HCT116 (cell line): ENCODE data around the gene OTOG. TPM values are rescaled to one million over a fixed set of nuclear protein-coding genes. Genes with fewer than 3 reads are reported as not detected.

Source experiments
- ATAC-seq: fragments of 200-7000 bp; cut with Tn5 transposase; 2 replicates; pipeline ENCODE4 v1.9.1; 2020; ENCODE audit warnings: mild to moderate bottlenecking, moderate library complexity
- BruUV-seq: library from RNA; stranded (reverse); fragments of 400-500 nt; replicated peaks from 2 replicates; lab custom pipeline; 2021; lab: Mats Ljungman, UMichigan
- CTCF ChIA-PET: fragments of 300-600 bp; sonication (Branson Sonifier 250); formaldehyde crosslinking; loops from one replicate; lab custom pipeline; 2021; ENCODE audit warnings: antibody characterized with exemption; lab: Charles Lee
- POLR2A ChIA-PET: fragments of 300-600, 350-600 bp; sonication (Branson Sonifier 250); formaldehyde crosslinking; loops from one replicate; lab custom pipeline; 2021; ENCODE audit warnings: antibody characterized with exemption; lab: Charles Lee
- RAD21 ChIA-PET, 2 experiments: fragments of 300-600 bp; sonication (Branson Sonifier 250); formaldehyde crosslinking; loops; one replicate each; lab custom pipeline; 2023; ENCODE audit warnings: low total read pairs in 2 of 2; ENCODE audit not compliant: uncharacterized antibody in 2 of 2, unreplicated experiment in 2 of 2, low non-redundant PET in 1 of 2; lab: Charles Lee
- DNase-seq: peaks from one replicate; pipeline ENCODE4 v3.0.0-alpha.2; 2010; ENCODE audit warnings: low read depth, low spot score
- H2AFZ ChIP-seq: fragments of 200-600 bp; shearing (Covaris generic), sonication (generic); 2 replicates; pipeline ENCODE4 v1.6.1; 2017; ENCODE audit warnings: low read depth, mixed run types, mixed read lengths, antibody characterized with exemption, low read length; ENCODE audit not compliant: poor library complexity, severe bottlenecking
- H3K27ac ChIP-seq: 2 replicates; pipeline ENCODE4 v1.5.1; 2012; ENCODE audit warnings: low read depth, low read length
- H3K27me3 ChIP-seq: fragments of 200-600 bp; sonication (generic); 2 replicates; pipeline ENCODE4 v1.6.1; 2016; ENCODE audit warnings: mixed run types, low read length, mixed read lengths; ENCODE audit not compliant: insufficient read depth
- H3K36me3 ChIP-seq, 2 experiments: fragments of 200-500 bp in 1 of 2; fragments of 200-600 bp in 1 of 2; sonication (Bioruptor generic) in 1 of 2; sonication (generic) in 1 of 2; 2 replicates each; pipeline versions ENCODE4 v1.5.1 to v1.6.1; 2014 to 2016; ENCODE audit warnings: low read length in 2 of 2, inconsistent platforms in 1 of 2, mixed read lengths in 1 of 2, mixed run types in 1 of 2; ENCODE audit not compliant: insufficient read depth in 2 of 2, control insufficient read depth in 1 of 2
- H3K4me1 ChIP-seq, 2 experiments: fragments of 200-600 bp in 1 of 2; sonication (generic) in 1 of 2; 2 replicates each; pipeline versions ENCODE4 v1.5.1 to v1.6.1; 2012 to 2017; ENCODE audit warnings: low read length in 2 of 2, inconsistent platforms in 1 of 2, mild to moderate bottlenecking in 1 of 2, mixed read lengths in 1 of 2, mixed run types in 1 of 2, moderate library complexity in 1 of 2; ENCODE audit not compliant: insufficient read depth in 2 of 2, control insufficient read depth in 1 of 2
- H3K4me2 ChIP-seq: fragments of 200-600 bp; sonication (generic); 2 replicates; pipeline ENCODE4 v1.6.1; 2017; ENCODE audit warnings: mixed run types, low read length, mixed read lengths
- H3K4me3 ChIP-seq, 2 experiments: fragments of 200-600 bp in 1 of 2; sonication (generic) in 1 of 2; replicated peaks in 1 of 2; 2 replicates each; pipeline ENCODE4 v1.5.1; 2011 to 2016; ENCODE audit warnings: low read length in 2 of 2, control low read depth in 1 of 2, low read depth in 1 of 2, mild to moderate bottlenecking in 1 of 2, mixed read lengths in 1 of 2, mixed run types in 1 of 2
- H3K79me2 ChIP-seq: fragments of 200-600 bp; sonication (generic); 2 replicates; pipeline ENCODE4 v1.6.1; 2017; ENCODE audit warnings: mild to moderate bottlenecking, mixed run types, low read length, moderate library complexity, mixed read lengths; ENCODE audit not compliant: insufficient read depth
- H3K9ac ChIP-seq: fragments of 200-600 bp; sonication (generic); 2 replicates; pipeline ENCODE4 v1.6.1; 2016; ENCODE audit warnings: low read length, mixed read lengths
- H3K9me2 ChIP-seq: fragments of 200-600 bp; sonication (generic), shearing (Covaris generic); 2 replicates; pipeline ENCODE4 v1.6.1; 2017; ENCODE audit warnings: mixed run types, mild to moderate bottlenecking, moderate library complexity; ENCODE audit not compliant: insufficient read depth
- H3K9me3 ChIP-seq, 2 experiments: fragments of 200-500 bp in 1 of 2; fragments of 200-600 bp in 1 of 2; sonication (Bioruptor generic) in 1 of 2; sonication (generic) in 1 of 2; 2 replicates each; pipeline ENCODE4 v1.6.1; 2014 to 2017; ENCODE audit warnings: low read length in 2 of 2, mixed read lengths in 2 of 2, inconsistent platforms in 1 of 2, low read depth in 1 of 2, mild to moderate bottlenecking in 1 of 2, mixed run types in 1 of 2, moderate library complexity in 1 of 2; ENCODE audit not compliant: control insufficient read depth in 1 of 2, insufficient read depth in 1 of 2
- H4K20me1 ChIP-seq: fragments of 200-600 bp; sonication (generic), shearing (Covaris generic); 2 replicates; pipeline ENCODE4 v1.6.1; 2017; ENCODE audit warnings: mixed run types, mild to moderate bottlenecking, moderate library complexity; ENCODE audit not compliant: insufficient read depth
- ATF3 ChIP-seq: IDR thresholded peaks from 2 replicates; pipeline ENCODE4 v1.6.1; 2012
- CBX3 ChIP-seq: IDR thresholded peaks from 2 replicates; pipeline ENCODE4 v1.6.1; 2012; ENCODE audit warnings: low read depth
- CEBPB ChIP-seq: IDR thresholded peaks from 2 replicates; pipeline ENCODE4 v1.6.1; 2012; ENCODE audit warnings: low read depth
- CTCF ChIP-seq, 3 experiments: fragments of 200-600 bp in 1 of 3; sonication (generic) in 1 of 3; IDR thresholded peaks in 2 of 3; conservative IDR thresholded peaks in 1 of 3; 2 replicates each; pipeline ENCODE4 v1.5.1; 2012 to 2017; ENCODE audit warnings: low read depth in 2 of 3, low read length in 2 of 3, antibody characterized with exemption in 1 of 3, borderline replicate concordance in 1 of 3, control low read depth in 1 of 3, mild to moderate bottlenecking in 1 of 3, mixed read lengths in 1 of 3, mixed run types in 1 of 3, moderate library complexity in 1 of 3; ENCODE audit not compliant: insufficient read depth in 1 of 3
- EZH2phosphoT487 ChIP-seq: fragments of 200-600 bp; IDR thresholded peaks from 2 replicates; pipeline ENCODE4 v1.6.1; 2018; ENCODE audit warnings: antibody characterized with exemption, borderline replicate concordance
- FOSL1 ChIP-seq: IDR thresholded peaks from 2 replicates; pipeline ENCODE4 v1.6.1; 2012; ENCODE audit warnings: low read depth
- JUND ChIP-seq: IDR thresholded peaks from 2 replicates; pipeline ENCODE4 v1.6.1; 2012
- POLR2A ChIP-seq: IDR thresholded peaks from 2 replicates; pipeline ENCODE4 v1.7.0; 2011; ENCODE audit warnings: borderline replicate concordance; ENCODE audit not compliant: insufficient read depth, insufficient read length; ENCODE audit errors: extremely low read depth
- RAD21 ChIP-seq: IDR thresholded peaks from 2 replicates; pipeline ENCODE4 v1.6.1; 2012; ENCODE audit warnings: low read depth, mild to moderate bottlenecking
- REST ChIP-seq: IDR thresholded peaks from 2 replicates; pipeline ENCODE4 v1.6.1; 2012; ENCODE audit warnings: low read depth
- SIN3A ChIP-seq: IDR thresholded peaks from 2 replicates; pipeline ENCODE4 v1.6.1; 2012; ENCODE audit warnings: low read depth
- SP1 ChIP-seq: IDR thresholded peaks from 2 replicates; pipeline ENCODE4 v1.6.1; 2012; ENCODE audit warnings: low read depth
- TCF7L2 ChIP-seq: IDR thresholded peaks from 2 replicates; pipeline ENCODE4 v1.7.0; 2011; ENCODE audit warnings: borderline replicate concordance, inconsistent platforms; ENCODE audit not compliant: insufficient read depth, insufficient read length; ENCODE audit errors: extremely low read depth
- YY1 ChIP-seq: IDR thresholded peaks from 2 replicates; pipeline ENCODE4 v1.6.1; 2011; ENCODE audit warnings: low read length, low read depth, moderate library complexity, mild to moderate bottlenecking; ENCODE audit not compliant: insufficient replicate concordance; ENCODE audit errors: extremely low read depth
- ZBTB33 ChIP-seq: IDR thresholded peaks from 2 replicates; pipeline ENCODE4 v1.6.1; 2011; ENCODE audit warnings: mild to moderate bottlenecking, low read length, moderate library complexity; ENCODE audit not compliant: insufficient replicate concordance; ENCODE audit errors: extremely low read depth
- ZFX ChIP-seq: fragments of 450-650 bp; IDR thresholded peaks from 2 replicates; pipeline ENCODE4 v1.6.1; 2017
- intact Hi-C: fragments of 100-400 bp; cut with micrococcal nuclease; formaldehyde crosslinking; loops from 2 replicates; pipeline ENCODE4 v1.10.0; 2022
- total RNA-seq: library from RNA; stranded (reverse); gene quantifications from one replicate; pipeline ENCODE4 v1.2.1, GENCODE V29; 2021; ENCODE audit not compliant: unreplicated experiment

The OTOG gene
- total RNA-seq, 1 experiment from 2014 or later = 0.07 TPM

- POLR2A ChIA-PET = no interaction called here
- RAD21 ChIA-PET = no interaction called here
These were observed 28.7 kb downstream of the OTOG start for GRCh38 chr11:17575431-17576425.

More at GRCh38 chr11:17575431-17576425, 28.7 kb downstream of the OTOG start:
- ATAC-seq (no peak), DNase-seq (no peak)
- Histone ChIP-seq H3K9ac (no peak overlapping the region), H3K79me2 (no peaks in the 10 kb centered on the region), H2AFZ (no peak overlapping the region), H3K27ac (no peak overlapping the region), H3K9me3 (no peaks in the 10 kb centered on the region), H3K4me3 (no peak overlapping the region), H3K36me3 (no peaks in the 10 kb centered on the region), H3K9me2 (no peaks in the 10 kb centered on the region), H3K4me2 (no peak overlapping the region), H4K20me1 (no peaks in the 10 kb centered on the region), H3K27me3 (no peaks in the 10 kb centered on the region; the same call in 1 of the 2 replicates), H3K4me1 (no peaks in the 10 kb centered on the region)
- intact Hi-C loops = no loop called here
- CTCF ChIA-PET = no interaction called here
- no TSS peak for BruUV-seq
- TF ChIP-seq YY1 (no peak), JUND (no peak), SIN3A (no peak), SP1 (no peak), EZH2phosphoT487 (no peak), REST (no peak), POLR2A (no peak), CBX3 (no peak), CTCF (IDR thresholded peaks at IDR 0.05 in 2 of 3, conservative IDR thresholded peaks at IDR 0.05 in 1 of 3; ENCODE audit: borderline replicate concordance in 1 of 3, insufficient read depth in 1 of 3, low read depth in 2 of 3, low read length in 2 of 3) (no peak), ZFX (no peak), FOSL1 (no peak), ZBTB33 (no peak), RAD21 (no peak), CEBPB (no peak), ATF3 (no peak), TCF7L2 (no peak)
